Esophagus squamous epithelium (tissue), 4 donors: ENCODE data around the gene GINS1.
"Not testable (repeated sequence)": the region's sequence is repeated elsewhere in the genome, so short reads cannot be mapped to it uniquely, and the experiment has no call there.

Experiments
- CTCF ChIP-seq, 6 experiments: fragments of 450-650 bp in 4 of 6; fragments of 200-600 bp in 2 of 6; sonication (generic) in 2 of 6; IDR thresholded peaks; one replicate each; pipeline ENCODE4 v1.5.1; 2016 to 2019; ENCODE audit warnings: antibody characterized with exemption in 6 of 6, mild to moderate bottlenecking in 4 of 6, moderate library complexity in 4 of 6
- POLR2A ChIP-seq, 4 donors: fragments of 450-650 bp; IDR thresholded peaks; one replicate each; pipeline ENCODE4 v1.6.1; 2017; ENCODE audit warnings: antibody characterized with exemption in 4 of 4, mild to moderate bottlenecking in 4 of 4, moderate library complexity in 3 of 4

DNA sequence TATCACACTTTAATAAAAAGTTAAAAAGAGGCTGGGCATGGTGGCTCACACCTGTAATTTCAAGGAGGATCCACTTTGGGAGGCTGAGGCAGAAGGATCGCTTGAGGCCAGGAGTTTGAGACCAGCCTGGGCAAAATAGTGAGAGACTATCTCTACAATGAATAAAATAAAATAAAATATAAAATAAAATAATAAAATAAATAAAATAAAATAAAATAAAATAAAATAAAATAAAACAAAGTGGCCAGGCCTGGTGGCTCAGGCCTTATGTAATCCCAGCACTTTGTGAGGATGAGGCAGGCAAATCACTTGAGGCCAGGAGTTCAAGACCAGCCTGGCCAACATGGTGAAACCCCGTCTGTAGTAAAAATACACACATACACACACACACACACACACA lies 65.8 kb downstream of the GINS1 start:
- not testable (repeated sequence) for TF ChIP-seq POLR2A, CTCF (IDR thresholded peaks at IDR 0.05)
